ENCODE measurements around the gene ATP2B2. TPM values are rescaled to one million over a fixed set of nuclear protein-coding genes. Genes with fewer than 3 reads are reported as not detected.
"Not testable (repeated sequence)": the region's sequence is repeated elsewhere in the genome, so short reads cannot be mapped to it uniquely, and the experiment has no call there.

ATP2B2 gene
- total RNA-seq, 4 donors from 2014 or later: 0.29 to 9.5 (median 4.4) TPM

GRCh38 chr3:10547841-10548783 lies 42.7 kb upstream of the ATP2B2 start:
- intact Hi-C loops (cut with DNase I; ENCODE audit: low total_unique reads): no loop called here
- Histone ChIP-seq H3K9me3 (no peaks in the 10 kb centered on the region), H3K4me1 (no peaks in the 10 kb centered on the region), H3K27ac (no peak overlapping the region), H3K36me3 (no peaks in the 10 kb centered on the region), H3K27me3 (no peaks in the 10 kb centered on the region), H3K4me3 (no peak overlapping the region)
- no peak for DNase-seq
- TF ChIP-seq, protein P1, sequence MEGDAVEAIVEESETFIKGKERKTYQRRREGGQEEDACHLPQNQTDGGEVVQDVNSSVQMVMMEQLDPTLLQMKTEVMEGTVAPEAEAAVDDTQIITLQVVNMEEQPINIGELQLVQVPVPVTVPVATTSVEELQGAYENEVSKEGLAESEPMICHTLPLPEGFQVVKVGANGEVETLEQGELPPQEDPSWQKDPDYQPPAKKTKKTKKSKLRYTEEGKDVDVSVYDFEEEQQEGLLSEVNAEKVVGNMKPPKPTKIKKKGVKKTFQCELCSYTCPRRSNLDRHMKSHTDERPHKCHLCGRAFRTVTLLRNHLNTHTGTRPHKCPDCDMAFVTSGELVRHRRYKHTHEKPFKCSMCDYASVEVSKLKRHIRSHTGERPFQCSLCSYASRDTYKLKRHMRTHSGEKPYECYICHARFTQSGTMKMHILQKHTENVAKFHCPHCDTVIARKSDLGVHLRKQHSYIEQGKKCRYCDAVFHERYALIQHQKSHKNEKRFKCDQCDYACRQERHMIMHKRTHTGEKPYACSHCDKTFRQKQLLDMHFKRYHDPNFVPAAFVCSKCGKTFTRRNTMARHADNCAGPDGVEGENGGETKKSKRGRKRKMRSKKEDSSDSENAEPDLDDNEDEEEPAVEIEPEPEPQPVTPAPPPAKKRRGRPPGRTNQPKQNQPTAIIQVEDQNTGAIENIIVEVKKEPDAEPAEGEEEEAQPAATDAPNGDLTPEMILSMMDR (IDR thresholded peaks at IDR 0.05): no peak
- TF ChIP-seq POLR2A (IDR thresholded peaks at IDR 0.05): no peak

DNA sequence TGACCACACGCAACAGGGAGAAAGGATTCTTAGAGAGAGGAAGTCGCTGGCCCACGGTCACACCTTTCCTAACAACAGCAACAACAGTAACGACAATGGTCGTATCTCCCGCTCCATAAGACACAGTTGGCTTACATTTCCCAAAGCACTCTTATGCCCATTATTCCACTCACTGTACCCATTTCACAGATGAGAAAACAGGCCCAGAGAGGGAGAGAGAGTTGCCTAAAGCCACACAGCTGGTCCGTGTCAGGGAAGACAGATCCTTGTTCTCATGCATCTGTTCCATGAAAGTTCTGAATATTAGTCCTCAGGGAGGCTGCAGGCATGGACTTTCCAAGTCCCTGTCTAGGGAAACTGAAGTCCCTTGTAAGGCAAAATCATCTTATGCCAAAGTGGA lies 42.0 kb upstream of the ATP2B2 start:
- DNase-seq: no peak
- H3K4me1 ChIP-seq: no peaks in the 10 kb centered on the region
- H3K4me3 ChIP-seq: no peak overlapping the region
- H3K9me3 ChIP-seq: no peaks in the 10 kb centered on the region
- no peaks in the 10 kb centered on the region for H3K27me3 ChIP-seq
- H3K36me3 ChIP-seq: no peaks in the 10 kb centered on the region
- intact Hi-C loops (cut with DNase I; ENCODE audit: low total_unique reads): no loop called here
- no peak for TF ChIP-seq POLR2A (IDR thresholded peaks at IDR 0.05)
- TF ChIP-seq, protein P1 (IDR thresholded peaks at IDR 0.05): no peak
- H3K27ac ChIP-seq: no peak overlapping the region

GRCh38 chr3:10546820-10547263 lies 41.5 kb upstream of the ATP2B2 start:
- Histone ChIP-seq H3K27ac (no peak overlapping the region), H3K4me3 (no peak overlapping the region), H3K4me1 (no peaks in the 10 kb centered on the region), H3K9me3 (no peaks in the 10 kb centered on the region), H3K36me3 (no peaks in the 10 kb centered on the region), H3K27me3 (no peaks in the 10 kb centered on the region)
- TF ChIP-seq, protein P1 (IDR thresholded peaks at IDR 0.05): no peak
- TF ChIP-seq POLR2A (IDR thresholded peaks at IDR 0.05): no peak
- no peak for DNase-seq
- intact Hi-C loops (cut with DNase I; ENCODE audit: low total_unique reads): no loop called here

DNA sequence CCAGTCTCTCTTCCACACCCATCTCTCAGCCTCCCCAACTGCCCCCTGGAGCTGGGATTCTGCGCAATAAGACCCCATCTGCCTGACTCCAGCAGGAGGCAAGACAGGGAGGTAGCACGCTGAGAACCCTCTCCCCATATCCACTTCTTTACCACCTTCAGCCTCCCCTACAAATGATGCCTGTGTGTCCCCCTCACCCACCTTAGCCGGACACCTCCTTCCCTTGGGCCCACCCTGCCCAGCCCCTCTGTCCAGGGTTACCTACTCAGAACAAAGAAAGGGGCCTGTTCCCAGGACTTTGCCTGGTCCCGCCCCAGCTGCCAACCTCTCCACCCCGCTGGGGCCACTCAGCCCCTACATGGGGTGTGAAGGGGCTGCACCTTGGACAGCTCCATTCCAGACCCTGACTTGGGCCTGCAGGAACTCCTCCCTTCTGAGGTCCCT lies 40.8 kb upstream of the ATP2B2 start:
- no peaks in the 10 kb centered on the region for H3K36me3 ChIP-seq
- no peaks in the 10 kb centered on the region for H3K27me3 ChIP-seq
- no peaks in the 10 kb centered on the region for H3K4me1 ChIP-seq
- H3K9me3 ChIP-seq: no peaks in the 10 kb centered on the region
- no peak overlapping the region for H3K4me3 ChIP-seq
- TF ChIP-seq, protein P1 (IDR thresholded peaks at IDR 0.05): no peak
- TF ChIP-seq POLR2A (IDR thresholded peaks at IDR 0.05): no peak
- DNase-seq: no peak
- intact Hi-C loops (cut with DNase I; ENCODE audit: low total_unique reads): no loop called here
- H3K27ac ChIP-seq: no peak overlapping the region

GRCh38 chr3:10542518-10542917 lies 37.1 kb upstream of the ATP2B2 start:
- TF ChIP-seq POLR2A (IDR thresholded peaks at IDR 0.05): no peak
- TF ChIP-seq, protein P1 (IDR thresholded peaks at IDR 0.05): no peak

GRCh38 chr3:10540347-10540746 lies 35.0 kb upstream of the ATP2B2 start:
- intact Hi-C loops (cut with DNase I; ENCODE audit: low total_unique reads); H3K9me3 ChIP-seq; H3K27me3 ChIP-seq; H3K36me3 ChIP-seq; H3K4me1 ChIP-seq; H3K4me3 ChIP-seq; DNase-seq; H3K27ac ChIP-seq: not testable (repeated sequence)

More at GRCh38 chr3:10542518-10542917, 37.1 kb upstream of the ATP2B2 start:
- Histone ChIP-seq H3K9me3 (no peaks in the 10 kb centered on the region), H3K27ac (no peak overlapping the region), H3K4me1 (no peaks in the 10 kb centered on the region), H3K27me3 (no peaks in the 10 kb centered on the region), H3K36me3 (no peaks in the 10 kb centered on the region), H3K4me3 (no peak overlapping the region)
- DNase-seq: no peak
- intact Hi-C loops (cut with DNase I; ENCODE audit: low total_unique reads): no loop called here

Measured in uterus (tissue), 4 donors.